ENCODE measurements around the gene RTN4RL1. TPM values are rescaled to one million over a fixed set of nuclear protein-coding genes. Genes with fewer than 3 reads are reported as not detected.

The RTN4RL1 gene
- total and polyA plus RNA-seq, 7 donors, result under 0.01 to 0.71 (median 0.48) TPM; not detected in 1

- H3K27me3 ChIP-seq, result peaks cover 18 to 96% (median 43%) of the 10 kb centered on the region in 3 donors
- H3K9me3 ChIP-seq, result no peaks in the 10 kb centered on the region
- TF ChIP-seq CTCF (IDR thresholded peaks at IDR 0.05) (no peak), POLR2A (IDR thresholded peaks at IDR 0.05) (no peak), POLR2AphosphoS5 (IDR thresholded peaks at IDR 0.05) (no peak), EP300 (IDR thresholded peaks at IDR 0.05) (no peak)
- no peak overlapping the region for H3K4me3 ChIP-seq
- 56 to 68% methylated on average over 7 of the region's 7 CpGs for WGBS, 2 donors
- DNase-seq, result no peak
- peaks cover 0 to 12% (median 10%) of the 10 kb centered on the region in 4 donors for H3K4me1 ChIP-seq
- no peaks in the 10 kb centered on the region for H3K36me3 ChIP-seq
- intact Hi-C loops (cut with DNase I), result no loop called here
- no peak overlapping the region for H3K27ac ChIP-seq
Measured at GRCh38 chr17:1912146-1912545, 113.0 kb downstream of the RTN4RL1 start.

- intact Hi-C loops (cut with DNase I), result loop anchor here (5.0 kb wide), 1 partner anchor 132 kb away; the partner anchor contains the start of gene OVCA2
- DNase-seq, result no peak
Measured at GRCh38 chr17:1909985-1910384, 115.1 kb downstream of the RTN4RL1 start.

GRCh38 chr17:1908699-1909309 lies 116.3 kb downstream of the RTN4RL1 start:
- intact Hi-C loops (cut with DNase I), result loop anchor here (1.0 to 5.0 kb wide), 2 partner anchors 117 to 133 kb away; partner anchors contain the start of gene OVCA2
- no peaks in the 10 kb centered on the region for H3K36me3 ChIP-seq
- no peak for TF ChIP-seq EP300 (IDR thresholded peaks at IDR 0.05)
- TF ChIP-seq CTCF (IDR thresholded peaks at IDR 0.05), result peak; percentile 34 to 72 (median 65)
- 6 to 7% methylated on average over 22 of the region's 22 CpGs for WGBS, 2 donors
- no peak overlapping the region for H3K27ac ChIP-seq
- peak; percentile 75 for DNase-seq
- no peaks in the 10 kb centered on the region for H3K9me3 ChIP-seq
- peaks cover 24 to 95% (median 65%) of the 10 kb centered on the region in 3 donors for H3K27me3 ChIP-seq
- peak overlapping the region in 1 of 4 donors; percentile 23 for H3K4me3 ChIP-seq
- peaks cover 0 to 12% (median 10%) of the 10 kb centered on the region in 4 donors for H3K4me1 ChIP-seq

More at GRCh38 chr17:1909985-1910384, 115.1 kb downstream of the RTN4RL1 start:
- Histone ChIP-seq H3K27me3 (peaks cover 24 to 97% (median 64%) of the 10 kb centered on the region in 3 donors), H3K4me1 (peaks cover 0 to 12% (median 10%) of the 10 kb centered on the region in 4 donors), H3K4me3 (no peak overlapping the region), H3K9me3 (no peaks in the 10 kb centered on the region), H3K36me3 (no peaks in the 10 kb centered on the region), H3K27ac (no peak overlapping the region)
- TF ChIP-seq EP300 (IDR thresholded peaks at IDR 0.05) (no peak), POLR2A (IDR thresholded peaks at IDR 0.05) (no peak), POLR2AphosphoS5 (IDR thresholded peaks at IDR 0.05) (no peak), CTCF (IDR thresholded peaks at IDR 0.05) (no peak)
- WGBS, 2 donors, result 39 to 73% methylated on average over 3 of the region's 3 CpGs

- TF ChIP-seq CTCF (IDR thresholded peaks at IDR 0.05), result no peak
- TF ChIP-seq POLR2AphosphoS5 (IDR thresholded peaks at IDR 0.05), result no peak
- TF ChIP-seq EP300 (IDR thresholded peaks at IDR 0.05), result no peak
- TF ChIP-seq POLR2A (IDR thresholded peaks at IDR 0.05), result no peak
- H3K9me3 ChIP-seq, result no peaks in the 10 kb centered on the region
- H3K4me1 ChIP-seq, result peaks cover 0 to 12% (median 10%) of the 10 kb centered on the region in 4 donors
- intact Hi-C loops (cut with DNase I), result loop anchor here (1.0 to 5.0 kb wide), 2 partner anchors 118 to 134 kb away; partner anchors contain the start of gene OVCA2
- no peaks in the 10 kb centered on the region for H3K36me3 ChIP-seq
- no peak overlapping the region for H3K27ac ChIP-seq
- H3K27me3 ChIP-seq, result peaks cover 24 to 88% (median 60%) of the 10 kb centered on the region in 3 donors
- DNase-seq, result no peak
- 5 to 8% methylated on average over 49 of the region's 49 CpGs for WGBS, 2 donors
- H3K4me3 ChIP-seq, result peak overlapping the region in 1 of 4 donors; percentile 23
Measured at GRCh38 chr17:1907909-1908698, 117.0 kb downstream of the RTN4RL1 start.
